Thoracic aorta (tissue), 2 donors: ENCODE results near the gene VRK2. TPM values are rescaled to one million over a fixed set of nuclear protein-coding genes. Genes with fewer than 3 reads are reported as not detected.

ENCODE experiments used
- ATAC-seq: fragments of 150-250 bp; one replicate; pipeline ENCODE4 v1.8.0; 2017; ENCODE audit warnings: low read depth; ENCODE audit not compliant: insufficient number of reproducible peaks, low FRiP score
- DNase-seq: peaks from one replicate; pipeline ENCODE4 v3.0.0-alpha.2; 2020; ENCODE audit warnings: low spot score
- H3K27ac ChIP-seq, 2 donors: fragments of 200-600 bp; sonication (generic); 1 replicate in 1 of 2; 2 replicates in 1 of 2; pipeline ENCODE4 v1.5.1; 2016; ENCODE audit warnings: mild to moderate bottlenecking in 2 of 2, moderate library complexity in 2 of 2
- H3K27me3 ChIP-seq: fragments of 200-600 bp; sonication (generic); replicated peaks from 2 replicates; pipeline ENCODE4 v1.6.0; 2016; ENCODE audit warnings: mild to moderate bottlenecking; ENCODE audit not compliant: insufficient read depth
- H3K36me3 ChIP-seq: fragments of 200-600 bp; sonication (generic); one replicate; pipeline ENCODE4 v1.5.1; 2016
- H3K4me1 ChIP-seq, 2 donors: fragments of 200-600 bp; sonication (generic); 1 replicate in 1 of 2; 2 replicates in 1 of 2; pipeline versions ENCODE4 v1.5.1 to v1.6.0; 2016; ENCODE audit warnings: low read depth in 2 of 2, mild to moderate bottlenecking in 1 of 2; ENCODE audit not compliant: control insufficient read depth in 1 of 2
- H3K4me3 ChIP-seq: fragments of 200-600 bp; sonication (generic); 2 replicates; pipeline ENCODE4 v1.5.1; 2016; ENCODE audit warnings: mild to moderate bottlenecking
- H3K9me3 ChIP-seq: fragments of 200-600 bp; sonication (generic); 2 replicates; pipeline ENCODE4 v1.5.1; 2016
- total RNA-seq, 2 donors: library from RNA; depleted of rRNA; stranded (reverse); fragments of >200 nt; gene quantifications; one replicate each; pipeline versions ENCODE4 v1.1.0 to v1.2.3, GENCODE V29; 2016
- TF ChIP-seq, protein P1 (sequence below): fragments of 200-600 bp; sonication (generic); IDR thresholded peaks from one replicate; pipeline ENCODE4 v1.5.1; 2019; ENCODE audit warnings: antibody characterized with exemption

Gene VRK2
- 10 to 100 TPM; 13.3 to 23.3 TPM for total RNA-seq

DNA sequence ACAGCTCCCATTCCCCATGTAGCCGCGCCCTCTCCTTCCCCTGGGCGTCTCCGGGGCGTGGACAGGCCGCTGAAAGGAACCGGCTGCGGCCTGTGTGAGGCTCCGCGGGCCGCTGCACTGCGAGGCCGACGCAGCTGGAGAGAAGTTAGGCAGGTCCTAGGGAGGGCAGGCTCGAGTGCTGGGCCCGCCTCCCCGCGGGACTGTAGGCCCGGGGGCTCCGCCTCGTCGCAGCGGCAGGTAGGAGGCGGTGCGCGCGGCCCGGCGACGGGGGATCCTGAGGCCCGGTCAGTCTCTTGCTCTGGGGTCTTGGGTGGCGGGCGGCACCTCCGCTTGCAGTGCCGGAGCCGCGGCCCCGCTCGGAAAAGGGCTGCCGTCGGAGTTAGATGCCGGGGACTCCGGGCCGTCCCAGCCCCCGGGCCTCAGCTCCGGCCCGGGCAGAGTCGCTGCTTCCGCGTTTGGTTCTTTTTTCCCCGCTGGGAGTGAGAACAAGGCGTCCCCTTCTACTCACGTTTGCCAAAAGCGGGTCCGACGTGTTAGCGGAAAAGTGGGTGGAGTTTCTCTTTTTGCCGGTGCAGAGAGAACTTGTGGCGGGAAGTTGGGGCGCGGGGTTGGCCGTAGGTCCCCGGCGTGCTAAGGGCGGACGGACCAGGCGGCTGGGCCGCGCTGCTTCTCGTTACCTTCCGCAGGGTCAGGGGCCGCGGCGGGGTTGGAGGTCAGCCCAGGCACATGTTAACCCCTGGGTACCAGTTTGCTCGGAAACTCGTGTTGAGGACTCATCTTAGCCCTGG, at the start of gene VRK2:
VRK2 (plus strand) TSS at position 222 of the 788 bp plus-strand sequence. CDS start 2,026 bp downstream, outside the sequence.
- Histone ChIP-seq H3K4me1 (peaks cover 17 to 18% of the 10 kb centered on the region in 2 donors), H3K36me3 (no peaks in the 10 kb centered on the region), H3K27ac (peak within 1 kb of the TSS; percentile 87 to 89), H3K27me3 (no peaks in the 10 kb centered on the region), H3K4me3 (peak within 1 kb of the TSS; percentile 76), H3K9me3 (no peaks in the 10 kb centered on the region)
- TF ChIP-seq, protein P1, sequence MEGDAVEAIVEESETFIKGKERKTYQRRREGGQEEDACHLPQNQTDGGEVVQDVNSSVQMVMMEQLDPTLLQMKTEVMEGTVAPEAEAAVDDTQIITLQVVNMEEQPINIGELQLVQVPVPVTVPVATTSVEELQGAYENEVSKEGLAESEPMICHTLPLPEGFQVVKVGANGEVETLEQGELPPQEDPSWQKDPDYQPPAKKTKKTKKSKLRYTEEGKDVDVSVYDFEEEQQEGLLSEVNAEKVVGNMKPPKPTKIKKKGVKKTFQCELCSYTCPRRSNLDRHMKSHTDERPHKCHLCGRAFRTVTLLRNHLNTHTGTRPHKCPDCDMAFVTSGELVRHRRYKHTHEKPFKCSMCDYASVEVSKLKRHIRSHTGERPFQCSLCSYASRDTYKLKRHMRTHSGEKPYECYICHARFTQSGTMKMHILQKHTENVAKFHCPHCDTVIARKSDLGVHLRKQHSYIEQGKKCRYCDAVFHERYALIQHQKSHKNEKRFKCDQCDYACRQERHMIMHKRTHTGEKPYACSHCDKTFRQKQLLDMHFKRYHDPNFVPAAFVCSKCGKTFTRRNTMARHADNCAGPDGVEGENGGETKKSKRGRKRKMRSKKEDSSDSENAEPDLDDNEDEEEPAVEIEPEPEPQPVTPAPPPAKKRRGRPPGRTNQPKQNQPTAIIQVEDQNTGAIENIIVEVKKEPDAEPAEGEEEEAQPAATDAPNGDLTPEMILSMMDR, result no peak
- ATAC-seq, result peak; percentile 76
- peak; percentile 49 for DNase-seq

- Histone ChIP-seq H3K4me3 (no peak overlapping the region), H3K9me3 (no peaks in the 10 kb centered on the region), H3K27ac (no peak overlapping the region), H3K27me3 (no peaks in the 10 kb centered on the region), H3K4me1 (no peaks in the 10 kb centered on the region), H3K36me3 (no peaks in the 10 kb centered on the region)
- ATAC-seq (no peak), DNase-seq (no peak)
- TF ChIP-seq, protein P1, result no peak
These were observed 40.2 kb upstream of the VRK2 start for GRCh38 chr2:58006256-58006951.

GRCh38 chr2:58006952-58007284, 39.7 kb upstream of the VRK2 start:
- Histone ChIP-seq H3K27me3 (no peaks in the 10 kb centered on the region), H3K36me3 (no peaks in the 10 kb centered on the region), H3K4me3 (no peak overlapping the region), H3K9me3 (no peaks in the 10 kb centered on the region), H3K27ac (no peak overlapping the region), H3K4me1 (no peaks in the 10 kb centered on the region)
- ATAC-seq, result no peak
- no peak for DNase-seq
- TF ChIP-seq, protein P1, result no peak

DNA sequence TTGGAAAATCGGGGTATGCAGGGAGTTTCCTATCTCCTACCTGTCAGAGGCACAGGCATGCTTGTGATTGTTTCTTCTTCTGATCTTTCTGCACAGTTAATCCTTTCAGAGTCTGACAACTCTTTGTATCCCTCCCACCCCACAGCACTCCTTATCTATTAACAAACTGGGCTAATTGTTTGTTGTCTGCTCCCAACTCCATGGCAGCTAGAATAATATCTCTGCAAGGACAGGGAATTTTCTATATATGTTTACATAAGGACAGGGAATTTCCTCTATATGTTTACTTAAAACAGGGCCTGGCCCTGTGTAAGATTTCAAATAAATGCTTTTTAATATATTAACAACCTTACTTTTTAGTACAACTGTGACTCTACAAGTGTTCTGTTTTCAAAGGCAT, 36.0 kb upstream of the VRK2 start:
- H3K36me3 ChIP-seq, result no peaks in the 10 kb centered on the region
- no peak overlapping the region for H3K4me3 ChIP-seq
- TF ChIP-seq, protein P1, result no peak
- no peak for ATAC-seq
- no peaks in the 10 kb centered on the region for H3K9me3 ChIP-seq
- no peaks in the 10 kb centered on the region for H3K27me3 ChIP-seq
- no peak overlapping the region for H3K27ac ChIP-seq
- no peaks in the 10 kb centered on the region for H3K4me1 ChIP-seq
- no peak for DNase-seq

DNA sequence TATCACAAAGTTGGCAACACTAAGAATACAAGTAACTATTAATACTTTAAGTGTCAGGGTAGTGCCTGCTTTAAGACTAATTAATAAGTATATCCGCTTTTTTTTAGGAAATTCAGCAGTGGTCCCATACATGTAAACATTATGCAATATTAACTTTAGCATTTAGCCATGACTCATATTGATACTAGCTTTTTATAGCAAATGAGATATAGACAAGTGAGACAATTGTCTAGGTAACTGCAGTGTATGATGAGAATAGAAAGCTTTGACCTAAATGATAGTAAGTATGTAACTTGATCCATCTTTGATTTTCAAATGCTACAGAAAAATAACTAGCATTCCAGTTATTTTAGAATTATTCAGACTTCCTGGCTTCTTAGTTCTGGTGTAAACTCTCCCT, 27.4 kb upstream of the VRK2 start:
- no peak overlapping the region for H3K4me3 ChIP-seq
- no peaks in the 10 kb centered on the region for H3K4me1 ChIP-seq
- no peaks in the 10 kb centered on the region for H3K9me3 ChIP-seq
- no peaks in the 10 kb centered on the region for H3K27me3 ChIP-seq
- DNase-seq, result no peak
- TF ChIP-seq, protein P1, result no peak
- no peak overlapping the region for H3K27ac ChIP-seq
- ATAC-seq, result no peak
- H3K36me3 ChIP-seq, result no peaks in the 10 kb centered on the region
